Tibial artery (tissue), 4 donors: Measurements from ENCODE around the gene SNAP47.

Source experiments
- DNase-seq, 2 donors: peaks; one replicate each; pipeline ENCODE4 v3.0.0-alpha.2; 2019
- H3K27ac ChIP-seq, 2 donors: fragments of 200-600 bp; sonication (generic) in 1 of 2; 1 replicate in 1 of 2; 2 replicates in 1 of 2; pipeline ENCODE4 v1.5.1; 2018 to 2019; ENCODE audit warnings: mild to moderate bottlenecking in 1 of 2
- H3K27me3 ChIP-seq, 2 donors: fragments of 200-600 bp; sonication (generic) in 1 of 2; one replicate each; pipeline versions ENCODE4 v1.5.1 to v1.6.0; 2016 to 2019
- H3K36me3 ChIP-seq, 3 donors: fragments of 200-600 bp; sonication (generic) in 2 of 3; one replicate each; pipeline ENCODE4 v1.5.1; 2016 to 2019; ENCODE audit warnings: mild to moderate bottlenecking in 2 of 3
- H3K4me1 ChIP-seq, 4 donors: fragments of 200-600 bp; sonication (generic) in 2 of 4; 1 replicate in 3 of 4; 2 replicates in 1 of 4; pipeline ENCODE4 v1.5.1; 2016 to 2019
- H3K4me3 ChIP-seq, 2 donors: fragments of 200-600 bp; sonication (generic) in 1 of 2; 1 replicate in 1 of 2; 2 replicates in 1 of 2; pipeline ENCODE4 v1.5.1; 2018 to 2019; ENCODE audit warnings: mild to moderate bottlenecking in 2 of 2
- H3K9me3 ChIP-seq, 3 donors: fragments of 200-600 bp; sonication (generic) in 1 of 3; one replicate each; pipeline ENCODE4 v1.5.1; 2016 to 2019
- CTCF ChIP-seq, 2 experiments: fragments of 200-600 bp in 1 of 2; fragments of 450-650 bp in 1 of 2; IDR thresholded peaks; one replicate each; pipeline ENCODE4 v1.5.1; 2017 to 2019; ENCODE audit warnings: antibody characterized with exemption in 2 of 2, mild to moderate bottlenecking in 1 of 2, moderate library complexity in 1 of 2
- intact Hi-C: fragments of 100-400 bp; cut with DNase I; formaldehyde crosslinking; loops from one replicate; pipeline ENCODE4 v1.15.0; 2023; ENCODE audit warnings: low total_unique reads

The SNAP47 gene

GRCh38 chr1:227797144-227797543 lies 61.9 kb downstream of the SNAP47 start:
- TF ChIP-seq CTCF (IDR thresholded peaks at IDR 0.05): no peak
- H3K36me3 ChIP-seq: no peaks in the 10 kb centered on the region
- no peak overlapping the region for H3K27ac ChIP-seq
- H3K4me3 ChIP-seq: no peak overlapping the region
- H3K9me3 ChIP-seq: no peaks in the 10 kb centered on the region
- DNase-seq: no peak
- H3K4me1 ChIP-seq: peaks cover 0 to 16% (median 13%) of the 10 kb centered on the region in 4 donors
- H3K27me3 ChIP-seq: peaks cover 0 to 12% of the 10 kb centered on the region in 2 donors
- intact Hi-C loops: no loop called here

DNA sequence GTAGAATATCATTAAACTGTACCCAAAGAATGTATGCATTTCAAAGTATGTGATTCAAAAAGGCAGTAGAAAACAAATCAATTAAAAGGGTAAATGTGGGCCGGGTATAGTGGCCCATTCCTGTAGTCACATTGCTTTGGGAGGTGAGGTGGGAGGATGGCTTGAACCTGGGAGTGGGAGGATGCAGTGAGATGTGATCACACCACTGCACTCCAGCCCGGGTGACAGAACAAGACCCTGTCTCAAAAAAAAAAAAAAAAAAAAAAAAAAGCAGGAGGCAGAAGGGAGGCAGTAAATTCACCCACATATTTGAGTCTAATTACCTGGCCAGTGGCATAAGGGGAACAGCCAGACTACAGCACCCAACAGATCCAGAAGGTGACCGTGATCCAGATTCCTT lies 62.4 kb downstream of the SNAP47 start:
- DNase-seq: no peak
- Histone ChIP-seq H3K4me1 (peaks cover 0 to 16% (median 13%) of the 10 kb centered on the region in 4 donors), H3K9me3 (no peaks in the 10 kb centered on the region), H3K36me3 (no peaks in the 10 kb centered on the region), H3K27me3 (peaks cover 0 to 12% of the 10 kb centered on the region in 2 donors), H3K4me3 (no peak overlapping the region), H3K27ac (no peak overlapping the region)
- no peak for TF ChIP-seq CTCF (IDR thresholded peaks at IDR 0.05)
- intact Hi-C loops: no loop called here

- no peaks in the 10 kb centered on the region for H3K36me3 ChIP-seq
- intact Hi-C loops: no loop called here
- H3K9me3 ChIP-seq: no peaks in the 10 kb centered on the region
- no peak for DNase-seq
- peaks cover 0 to 16% (median 13%) of the 10 kb centered on the region in 4 donors for H3K4me1 ChIP-seq
- H3K27ac ChIP-seq: no peak overlapping the region
- TF ChIP-seq CTCF (IDR thresholded peaks at IDR 0.05): no peak
- H3K27me3 ChIP-seq: peaks cover 0 to 12% of the 10 kb centered on the region in 2 donors
- H3K4me3 ChIP-seq: no peak overlapping the region
Measured at GRCh38 chr1:227798078-227798802, 63.0 kb downstream of the SNAP47 start.

DNA sequence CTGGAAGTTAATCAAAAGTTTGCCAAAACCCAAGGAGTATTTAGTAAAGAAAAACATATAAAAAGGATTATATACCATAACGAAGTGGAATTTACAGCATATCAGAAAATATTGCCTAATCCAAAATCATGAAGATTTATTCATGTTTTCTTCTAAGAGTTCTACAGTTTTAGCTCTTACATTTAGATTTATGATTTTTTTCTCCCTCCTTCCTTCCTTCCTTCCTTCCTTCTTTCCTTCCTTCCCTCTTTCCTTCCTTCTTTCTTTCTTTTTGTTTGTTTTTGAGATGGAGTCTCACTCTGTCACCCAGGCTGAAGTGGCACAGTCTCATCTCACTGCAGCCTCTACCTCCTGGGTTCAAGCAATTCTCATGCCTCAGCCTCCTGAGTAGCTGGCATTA lies 64.5 kb downstream of the SNAP47 start:
- intact Hi-C loops: no loop called here
- H3K27ac ChIP-seq: no peak overlapping the region
- H3K4me3 ChIP-seq: no peak overlapping the region
- H3K36me3 ChIP-seq: no peaks in the 10 kb centered on the region
- H3K9me3 ChIP-seq: peaks cover 0 to 6% (median 0%) of the 10 kb centered on the region in 3 donors
- no peak for DNase-seq
- peaks cover 0 to 4% (median 2%) of the 10 kb centered on the region in 4 donors for H3K4me1 ChIP-seq
- TF ChIP-seq CTCF (IDR thresholded peaks at IDR 0.05): no peak
- H3K27me3 ChIP-seq: peaks cover 0 to 12% of the 10 kb centered on the region in 2 donors

DNA sequence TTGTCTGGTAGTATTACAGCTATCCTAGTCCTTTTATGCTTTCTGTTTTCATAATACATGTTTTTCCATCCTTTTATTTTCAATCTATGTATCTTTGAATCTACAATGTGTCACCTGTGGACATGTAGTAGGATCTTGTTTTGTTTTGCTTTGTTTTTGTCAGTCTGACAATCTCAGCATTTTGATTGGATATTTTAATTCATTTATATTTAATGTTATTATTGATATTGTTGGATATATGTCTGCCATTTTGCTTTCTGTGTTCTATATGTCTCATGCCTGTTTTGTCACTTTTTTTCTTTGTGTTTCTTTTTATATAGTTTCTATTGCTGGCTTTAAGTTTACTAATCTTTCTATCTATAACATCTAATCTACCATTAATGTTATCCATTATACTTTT lies 68.7 kb downstream of the SNAP47 start:
- intact Hi-C loops: no loop called here
- peaks cover 0 to 6% (median 0%) of the 10 kb centered on the region in 3 donors for H3K9me3 ChIP-seq
- H3K4me3 ChIP-seq: no peak overlapping the region
- no peaks in the 10 kb centered on the region for H3K4me1 ChIP-seq
- no peaks in the 10 kb centered on the region for H3K27me3 ChIP-seq
- H3K36me3 ChIP-seq: no peaks in the 10 kb centered on the region
- H3K27ac ChIP-seq: no peak overlapping the region
- no peak for TF ChIP-seq CTCF (IDR thresholded peaks at IDR 0.05)
- DNase-seq: no peak
